SK-N-SH (cell line): ENCODE data around the gene GFPT1. TPM values are rescaled to one million over a fixed set of nuclear protein-coding genes. Genes with fewer than 3 reads are reported as not detected.

Experiments
- CTCF ChIA-PET: fragments of 300-600, 350-600 bp; formaldehyde crosslinking; extraction: SDS; loops from one replicate; lab custom pipeline; 2021; lab: Yijun Ruan, JAX
- POLR2A ChIA-PET: fragments of 350-600 bp; sonication (Branson Sonifier 250); formaldehyde crosslinking; extraction: SDS; loops from one replicate; lab custom pipeline; 2020; ENCODE audit warnings: antibody characterized with exemption, inconsistent platforms; lab: Yijun Ruan, JAX
- DNase-seq: peaks from one replicate; pipeline ENCODE4 v3.0.0; 2012
- H2AFZ ChIP-seq: fragments of 200-600 bp; sonication (generic); 2 replicates; pipeline ENCODE4 v1.8.1; 2016; ENCODE audit warnings: antibody characterized with exemption, mild to moderate bottlenecking, low read depth
- H3F3A ChIP-seq: fragments of 200-600 bp; sonication (generic); replicated peaks from 2 replicates; pipeline ENCODE3; 2016; ENCODE audit warnings: antibody characterized with exemption, mild to moderate bottlenecking; ENCODE audit not compliant: insufficient read depth
- H3K27ac ChIP-seq, 2 experiments: fragments of 200-500 bp in 1 of 2; fragments of 200-600 bp in 1 of 2; sonication (Bioruptor generic) in 1 of 2; sonication (generic), shearing (Covaris generic) in 1 of 2; 2 replicates each; pipeline versions ENCODE4 v1.5.1 to v1.6.1; 2014 to 2016; ENCODE audit warnings: low read depth in 2 of 2, inconsistent platforms in 1 of 2, low read length in 1 of 2, mild to moderate bottlenecking in 1 of 2, mixed read lengths in 1 of 2
- H3K27me3 ChIP-seq: fragments of 200-600 bp; sonication (generic), shearing (Covaris generic); 2 replicates; pipeline ENCODE4 v1.6.1; 2016; ENCODE audit warnings: mixed run types; ENCODE audit not compliant: insufficient read depth
- H3K36me3 ChIP-seq, 2 experiments: fragments of 200-500 bp in 1 of 2; fragments of 200-600 bp in 1 of 2; sonication (Bioruptor generic) in 1 of 2; sonication (generic) in 1 of 2; replicated peaks in 1 of 2; 2 replicates each; pipeline versions ENCODE3 to v1.5.1; 2014 to 2016; ENCODE audit warnings: low read length in 1 of 2, mild to moderate bottlenecking in 1 of 2; ENCODE audit not compliant: insufficient read depth in 2 of 2, control insufficient read depth in 1 of 2
- H3K4me1 ChIP-seq, 2 experiments: fragments of 200-500 bp in 1 of 2; fragments of 200-600 bp in 1 of 2; sonication (Bioruptor generic) in 1 of 2; sonication (generic), shearing (Covaris generic) in 1 of 2; 2 replicates each; pipeline versions ENCODE4 v1.5.1 to v1.6.1; 2014 to 2016; ENCODE audit warnings: low read depth in 1 of 2, low read length in 1 of 2, mixed run types in 1 of 2; ENCODE audit not compliant: insufficient read depth in 2 of 2, control insufficient read depth in 1 of 2
- H3K4me2 ChIP-seq: fragments of 200-600 bp; sonication (generic), shearing (Covaris generic); 2 replicates; pipeline ENCODE4 v1.6.1; 2017; ENCODE audit warnings: mixed run types
- H3K4me3 ChIP-seq, 2 experiments: fragments of 200-500 bp in 1 of 2; fragments of 200-600 bp in 1 of 2; sonication (Bioruptor generic) in 1 of 2; sonication (generic), shearing (Covaris generic) in 1 of 2; 2 replicates each; pipeline versions ENCODE4 v1.5.1 to v1.8.1; 2014 to 2016; ENCODE audit warnings: low read depth in 2 of 2, inconsistent platforms in 1 of 2, low read length in 1 of 2, mild to moderate bottlenecking in 1 of 2, mixed read lengths in 1 of 2, moderate library complexity in 1 of 2
- H3K79me2 ChIP-seq: fragments of 200-600 bp; sonication (generic); 2 replicates; pipeline ENCODE4 v1.8.1; 2017; ENCODE audit warnings: mild to moderate bottlenecking; ENCODE audit not compliant: insufficient read depth
- H3K9ac ChIP-seq: fragments of 200-600 bp; sonication (generic); 2 replicates; pipeline ENCODE4 v1.6.1; 2017; ENCODE audit warnings: mixed run types
- H3K9me2 ChIP-seq: fragments of 200-600 bp; sonication (generic); 2 replicates; pipeline ENCODE4 v1.6.1; 2017; ENCODE audit warnings: mixed run types
- H3K9me3 ChIP-seq: fragments of 200-600 bp; sonication (generic); 2 replicates; pipeline ENCODE4 v1.6.1; 2017; ENCODE audit warnings: mixed run types, mild to moderate bottlenecking, moderate library complexity
- H4K20me1 ChIP-seq: fragments of 200-600 bp; sonication (generic); 2 replicates; pipeline ENCODE4 v1.6.1; 2017; ENCODE audit warnings: mild to moderate bottlenecking, mixed run types; ENCODE audit not compliant: insufficient read depth
- CHD2 ChIP-seq: fragments of 150-350 bp; IDR thresholded peaks from 2 replicates; pipeline ENCODE4 v1.6.1; 2018; ENCODE audit warnings: low read length; ENCODE audit not compliant: partially characterized antibody
- ELF1 ChIP-seq: IDR thresholded peaks from 2 replicates; pipeline ENCODE4 v1.4.0; 2012
- EP300 ChIP-seq, 2 experiments: IDR thresholded peaks; 2 replicates each; pipeline versions ENCODE4 v1.4.0 to v1.6.1; 2012; ENCODE audit warnings: borderline replicate concordance in 1 of 2, low read depth in 1 of 2, low read length in 1 of 2
- EZH2phosphoT487 ChIP-seq: fragments of 200-600 bp; sonication (generic); IDR thresholded peaks from 2 replicates; pipeline ENCODE4 v1.6.1; 2017; ENCODE audit warnings: low read depth, mixed run types, mild to moderate bottlenecking, antibody characterized with exemption, moderate library complexity, borderline replicate concordance
- FOSL2 ChIP-seq: IDR thresholded peaks from 2 replicates; pipeline ENCODE4 v1.4.0; 2012; ENCODE audit warnings: low read depth, mild to moderate bottlenecking, moderate library complexity, borderline replicate concordance
- GATA2 ChIP-seq: sonication (generic); formaldehyde crosslinking; IDR thresholded peaks from 2 replicates; pipeline ENCODE4 v1.5.0; 2020; ENCODE audit warnings: mild to moderate bottlenecking, missing genetic modification reagents
- JUND ChIP-seq: IDR thresholded peaks from 2 replicates; pipeline ENCODE4 v1.4.0; 2012
- MXI1 ChIP-seq: IDR thresholded peaks from 2 replicates; pipeline ENCODE4 v1.6.1; 2012; ENCODE audit warnings: mild to moderate bottlenecking, low read depth, low read length, improper control_type of control experiment
- NFIC ChIP-seq: IDR thresholded peaks from 2 replicates; pipeline ENCODE4 v1.4.0; 2012; ENCODE audit warnings: borderline replicate concordance
- NRF1 ChIP-seq: IDR thresholded peaks from 2 replicates; pipeline ENCODE4 v1.6.1; 2012; ENCODE audit warnings: low read depth, mild to moderate bottlenecking, low read length
- RFX5 ChIP-seq: IDR thresholded peaks from 2 replicates; pipeline ENCODE4 v1.6.1; 2012; ENCODE audit warnings: mild to moderate bottlenecking, improper control_type of control experiment, low read length
- RXRA ChIP-seq: IDR thresholded peaks from 2 replicates; pipeline ENCODE4 v1.4.0; 2012; ENCODE audit warnings: low read depth, mild to moderate bottlenecking, borderline replicate concordance
- SIN3A ChIP-seq: IDR thresholded peaks from 2 replicates; pipeline ENCODE4 v1.6.1; 2012; ENCODE audit warnings: low read depth, mild to moderate bottlenecking, low read length, moderate library complexity, borderline replicate concordance
- SMC3 ChIP-seq: IDR thresholded peaks from 2 replicates; pipeline ENCODE4 v1.6.1; 2012; ENCODE audit warnings: low read depth, low read length, improper control_type of control experiment
- TAF1 ChIP-seq: IDR thresholded peaks from 2 replicates; pipeline ENCODE4 v1.6.1; 2012; ENCODE audit warnings: low read depth, mild to moderate bottlenecking, low read length, moderate library complexity, borderline replicate concordance
- YY1 ChIP-seq: IDR thresholded peaks from 2 replicates; pipeline ENCODE4 v1.4.0; 2012; ENCODE audit warnings: low read depth, mild to moderate bottlenecking
- WGBS: methylation state at CpG from one replicate; pipeline ENCODE4 v1.1.6; 2017; ENCODE audit warnings: low lambda C conversion rate; 5-methylcytosine and 5-hydroxymethylcytosine counted together
- polyA plus RNA-seq, 3 experiments: library from polyadenylated mRNA; depleted of rRNA; stranded (reverse); fragments of >200 nt; gene quantifications; 2 replicates each; pipeline ENCODE4 v1.2.3, GENCODE V29; 2012
- TF ChIP-seq, protein P1 (sequence below): fragments of 150-350 bp; IDR thresholded peaks from 2 replicates; pipeline ENCODE4 v1.6.1; 2017; ENCODE audit warnings: antibody characterized with exemption, low read length, low read depth, borderline replicate concordance
- TF ChIP-seq, protein P2 (sequence below): IDR thresholded peaks from 2 replicates; pipeline ENCODE4 v1.4.0; 2012; ENCODE audit warnings: low read depth
- TF ChIP-seq, protein P3 (sequence below): fragments of 200-600 bp; sonication (generic); IDR thresholded peaks from 2 replicates; pipeline ENCODE4 v1.6.1; 2017; ENCODE audit warnings: antibody characterized with exemption, mild to moderate bottlenecking, moderate library complexity

Gene GFPT1
- polyA plus RNA-seq, 1 of the 3 experiments (the other 2 are of a cell fraction), result 6.0 TPM

DNA sequence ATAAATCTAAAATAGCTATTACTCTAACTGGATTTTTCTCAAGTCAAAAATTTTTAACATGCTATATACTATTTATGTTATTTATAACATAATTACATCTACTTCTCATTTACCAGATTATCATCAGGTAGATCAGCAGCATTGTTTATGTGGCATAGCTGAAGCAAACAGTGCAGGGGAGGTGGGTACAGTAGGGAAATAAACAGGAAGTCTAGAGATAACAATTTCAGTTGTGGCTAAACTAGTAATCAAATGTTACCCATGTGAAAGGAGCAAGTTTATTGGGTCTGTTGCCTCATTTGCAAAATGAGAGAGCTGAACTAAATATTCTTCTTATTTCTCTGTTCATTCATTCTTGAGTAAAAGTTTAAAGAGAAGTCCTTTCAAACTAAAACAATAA, 27.7 kb downstream of the GFPT1 start:
- Histone ChIP-seq H3K27me3 (no peaks in the 10 kb centered on the region), H3K9ac (no peak overlapping the region)
- CTCF ChIA-PET, result no interaction called here
- TF ChIP-seq EZH2phosphoT487, result no peak
- TF ChIP-seq TAF1, result no peak
- no peak for TF ChIP-seq NFIC
- TF ChIP-seq RXRA, result no peak
- TF ChIP-seq FOSL2, result no peak
- TF ChIP-seq MXI1, result no peak
- TF ChIP-seq, all 33 proteins: peak for 0
- POLR2A ChIA-PET, result no interaction called here
- peaks cover 42 to 78% of the 10 kb centered on the region in 2 experiments for H3K36me3 ChIP-seq
- H3K4me3 ChIP-seq, result no peak overlapping the region
- no peak overlapping the region for H2AFZ ChIP-seq
- H3K79me2 ChIP-seq, result no peaks in the 10 kb centered on the region; the same call in none of the 2 replicates
- H3K27ac ChIP-seq, result no peak overlapping the region
- no peak for DNase-seq
- H3K9me2 ChIP-seq, result no peaks in the 10 kb centered on the region
- peaks cover 0 to 8% of the 10 kb centered on the region in 2 experiments; a peak in 1 of 4 replicates for H3K4me1 ChIP-seq
- no peaks in the 10 kb centered on the region for H3K9me3 ChIP-seq
- no peaks in the 10 kb centered on the region for H4K20me1 ChIP-seq
- peaks cover 13% of the 10 kb centered on the region for H3F3A ChIP-seq
- no peak overlapping the region for H3K4me2 ChIP-seq

DNA sequence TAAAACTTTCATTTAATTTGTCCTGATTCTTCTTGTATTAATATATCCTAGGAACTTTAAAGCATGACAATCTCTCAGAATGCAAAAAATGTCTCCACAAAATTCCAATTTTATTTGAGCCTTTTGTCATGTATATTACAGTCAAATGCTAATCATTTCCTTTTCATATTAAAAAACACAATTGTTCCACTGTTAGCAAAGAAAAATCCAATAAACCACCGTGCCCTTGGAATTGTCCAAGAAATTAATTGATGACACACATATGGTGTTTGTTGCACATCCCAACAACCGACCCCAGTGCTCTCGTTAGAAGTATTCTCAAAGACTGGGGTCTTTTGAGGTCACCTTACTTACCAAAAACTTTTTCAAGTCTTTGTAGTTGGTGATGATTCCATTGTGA, 28.1 kb downstream of the GFPT1 start:
- TF ChIP-seq YY1, result no peak
- TF ChIP-seq EZH2phosphoT487, result no peak
- TF ChIP-seq FOSL2, result no peak
- no peak for TF ChIP-seq ELF1
- no peak for TF ChIP-seq GATA2 (CRISPR knock-in tag)
- TF ChIP-seq CHD2, result no peak
- TF ChIP-seq JUND, result no peak
- no peak for TF ChIP-seq SMC3
- TF ChIP-seq, protein P1, sequence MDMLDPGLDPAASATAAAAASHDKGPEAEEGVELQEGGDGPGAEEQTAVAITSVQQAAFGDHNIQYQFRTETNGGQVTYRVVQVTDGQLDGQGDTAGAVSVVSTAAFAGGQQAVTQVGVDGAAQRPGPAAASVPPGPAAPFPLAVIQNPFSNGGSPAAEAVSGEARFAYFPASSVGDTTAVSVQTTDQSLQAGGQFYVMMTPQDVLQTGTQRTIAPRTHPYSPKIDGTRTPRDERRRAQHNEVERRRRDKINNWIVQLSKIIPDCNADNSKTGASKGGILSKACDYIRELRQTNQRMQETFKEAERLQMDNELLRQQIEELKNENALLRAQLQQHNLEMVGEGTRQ, result no peak
- no peak for TF ChIP-seq MXI1
- no peak for TF ChIP-seq EP300 (IDR thresholded peaks at IDR 0.05; ENCODE audit: borderline replicate concordance in 1 of 2, low read depth in 1 of 2, low read length in 1 of 2)
- TF ChIP-seq, protein P2, sequence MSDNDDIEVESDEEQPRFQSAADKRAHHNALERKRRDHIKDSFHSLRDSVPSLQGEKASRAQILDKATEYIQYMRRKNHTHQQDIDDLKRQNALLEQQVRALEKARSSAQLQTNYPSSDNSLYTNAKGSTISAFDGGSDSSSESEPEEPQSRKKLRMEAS, result no peak
- TF ChIP-seq SIN3A, result no peak
- no peak for TF ChIP-seq NRF1
- no peak for TF ChIP-seq TAF1
- TF ChIP-seq, protein P3, sequence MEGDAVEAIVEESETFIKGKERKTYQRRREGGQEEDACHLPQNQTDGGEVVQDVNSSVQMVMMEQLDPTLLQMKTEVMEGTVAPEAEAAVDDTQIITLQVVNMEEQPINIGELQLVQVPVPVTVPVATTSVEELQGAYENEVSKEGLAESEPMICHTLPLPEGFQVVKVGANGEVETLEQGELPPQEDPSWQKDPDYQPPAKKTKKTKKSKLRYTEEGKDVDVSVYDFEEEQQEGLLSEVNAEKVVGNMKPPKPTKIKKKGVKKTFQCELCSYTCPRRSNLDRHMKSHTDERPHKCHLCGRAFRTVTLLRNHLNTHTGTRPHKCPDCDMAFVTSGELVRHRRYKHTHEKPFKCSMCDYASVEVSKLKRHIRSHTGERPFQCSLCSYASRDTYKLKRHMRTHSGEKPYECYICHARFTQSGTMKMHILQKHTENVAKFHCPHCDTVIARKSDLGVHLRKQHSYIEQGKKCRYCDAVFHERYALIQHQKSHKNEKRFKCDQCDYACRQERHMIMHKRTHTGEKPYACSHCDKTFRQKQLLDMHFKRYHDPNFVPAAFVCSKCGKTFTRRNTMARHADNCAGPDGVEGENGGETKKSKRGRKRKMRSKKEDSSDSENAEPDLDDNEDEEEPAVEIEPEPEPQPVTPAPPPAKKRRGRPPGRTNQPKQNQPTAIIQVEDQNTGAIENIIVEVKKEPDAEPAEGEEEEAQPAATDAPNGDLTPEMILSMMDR, result no peak
- no peak for TF ChIP-seq RFX5
- 88% methylated on average over 3 of the region's 3 CpGs for WGBS
- Histone ChIP-seq H3K9ac (no peak overlapping the region), H3K36me3 (peaks cover 46 to 78% of the 10 kb centered on the region in 2 experiments), H3K4me1 (peaks cover 0 to 8% of the 10 kb centered on the region in 2 experiments; a peak in 1 of 4 replicates), H3K9me3 (no peaks in the 10 kb centered on the region), H3F3A (peaks cover 13% of the 10 kb centered on the region), H3K79me2 (no peaks in the 10 kb centered on the region; the same call in none of the 2 replicates), H3K27ac (no peak overlapping the region), H3K4me3 (no peak overlapping the region), H3K4me2 (no peak overlapping the region), H4K20me1 (no peaks in the 10 kb centered on the region), H3K27me3 (no peaks in the 10 kb centered on the region), H2AFZ (no peak overlapping the region), H3K9me2 (no peaks in the 10 kb centered on the region)
- DNase-seq, result no peak
- POLR2A ChIA-PET, result no interaction called here
- CTCF ChIA-PET, result interaction anchor here (0.9 kb wide), 1 partner anchor 16 kb away, joined by 3 read pairs; no protein-coding TSS in a partner anchor
